DMS79 treated with DMSO at 0.1 percent for 48 hours (cell line): ENCODE data around the gene MED25.

Experiments
- DNase-seq: peaks from one replicate; lab custom pipeline; 2025; lab: John Stamatoyannopoulos, UW

MED25 gene

DNA sequence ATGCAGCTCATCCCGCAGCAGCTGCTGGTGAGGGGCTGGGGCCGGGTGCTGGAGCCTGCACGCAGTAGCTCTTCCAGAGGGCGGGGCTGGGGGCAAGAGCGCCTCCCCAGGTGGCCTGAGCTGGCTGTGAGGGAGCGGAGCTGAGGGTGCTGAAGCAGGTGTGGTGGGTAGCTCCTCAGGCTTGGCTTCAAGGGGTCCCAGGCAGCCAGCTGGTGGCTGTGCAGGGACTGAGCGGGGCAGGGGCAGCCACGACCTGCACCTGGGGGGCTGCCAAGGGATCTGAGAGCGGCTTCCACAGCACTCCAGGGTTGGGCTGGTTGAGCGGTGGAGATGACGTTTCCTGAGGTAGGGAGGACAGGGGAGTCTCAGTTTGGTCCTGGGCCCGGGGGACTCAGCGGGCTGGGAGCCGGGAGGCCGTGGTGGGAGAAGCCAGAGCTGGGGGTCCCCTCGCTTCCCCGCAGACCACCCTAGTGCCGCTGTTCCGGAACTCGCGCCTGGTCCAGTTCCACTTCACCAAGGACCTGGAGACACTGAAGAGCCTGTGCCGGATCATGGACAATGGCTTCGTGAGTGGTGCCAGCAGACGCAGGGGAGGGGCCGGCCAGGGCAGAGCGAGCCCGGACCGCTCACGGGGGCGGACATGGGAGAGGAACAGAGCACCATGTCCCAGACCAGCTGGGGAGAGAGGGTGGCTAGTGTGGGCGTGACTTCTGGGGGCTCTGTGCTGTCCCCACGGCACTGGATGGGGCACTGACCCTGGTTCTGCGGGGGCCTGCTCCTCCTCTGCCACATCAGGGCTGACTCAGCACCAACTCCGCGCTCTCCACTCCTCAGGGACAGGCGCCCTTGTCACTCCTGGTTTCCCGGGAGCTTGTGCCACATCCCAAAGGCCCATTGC lies 40.2 kb downstream of the MED25 start:
- no peak for DNase-seq

GRCh38 chr19:49859682-49860335 lies 41.7 kb downstream of the MED25 start:
- DNase-seq, result no peak

DNA sequence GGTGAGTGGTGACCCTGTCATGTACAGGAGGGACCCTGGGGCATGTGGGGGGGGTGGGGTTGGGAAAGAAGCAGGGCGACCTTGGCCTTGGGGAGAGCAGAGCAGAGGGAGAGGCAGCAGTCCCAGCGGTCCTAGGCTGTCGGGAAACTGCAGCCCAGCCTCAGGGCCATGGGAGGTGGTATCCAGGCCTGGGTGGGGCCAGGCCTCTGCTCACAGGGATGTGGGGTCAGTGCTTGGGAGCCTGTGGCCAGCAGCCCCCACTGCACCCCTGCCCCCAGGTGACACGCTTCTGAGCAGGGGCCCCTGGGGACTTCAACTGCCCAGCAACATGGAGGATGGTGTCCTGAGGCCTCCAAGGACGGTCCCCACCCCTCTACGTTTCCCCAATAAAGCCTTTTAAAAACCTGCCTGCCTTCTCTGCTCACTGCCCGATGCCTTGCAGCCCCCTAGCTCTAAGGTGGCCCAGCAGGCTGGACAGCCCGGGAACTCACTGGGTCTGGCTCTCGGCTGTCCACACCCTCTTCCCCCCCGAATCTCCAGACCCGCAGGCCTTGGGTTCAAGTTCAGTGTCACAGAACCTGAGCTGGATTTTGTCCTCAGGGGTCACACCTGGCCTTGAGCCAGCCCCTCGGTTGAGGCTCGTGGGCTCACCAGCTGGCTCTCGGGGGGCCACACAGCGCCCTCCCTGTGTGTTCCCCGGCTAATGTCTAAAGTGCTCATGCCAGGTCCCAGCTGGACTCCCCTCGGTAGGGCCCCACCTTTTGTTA lies 42.4 kb downstream of the MED25 start:
- no peak for DNase-seq

DNA sequence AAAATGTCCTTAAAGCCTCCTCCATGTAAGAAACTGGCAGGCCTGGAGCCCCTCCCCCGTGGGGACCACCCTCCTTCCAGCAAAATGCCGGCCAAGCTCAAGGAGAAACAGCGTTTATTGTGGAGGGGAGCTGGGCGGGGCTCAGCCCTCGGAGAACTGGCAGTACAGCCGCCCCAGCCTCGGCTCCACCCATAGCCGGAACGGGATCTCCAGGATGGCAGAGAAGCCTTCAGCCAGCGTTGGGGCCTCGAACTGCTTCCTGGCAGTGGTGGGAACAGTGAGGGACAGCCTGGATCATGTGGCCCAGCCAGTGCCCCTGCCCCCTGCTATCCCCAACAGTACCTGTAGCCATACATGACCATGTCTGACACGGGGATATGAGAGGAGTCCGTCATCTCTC lies 43.0 kb downstream of the MED25 start:
- no peak for DNase-seq

GRCh38 chr19:49861541-49862378 lies 43.7 kb downstream of the MED25 start:
- no peak for DNase-seq

GRCh38 chr19:49862391-49863253 lies 44.5 kb downstream of the MED25 start:
- no peak for DNase-seq

GRCh38 chr19:49863254-49863934 lies 45.3 kb downstream of the MED25 start:
- DNase-seq, result no peak

DNA sequence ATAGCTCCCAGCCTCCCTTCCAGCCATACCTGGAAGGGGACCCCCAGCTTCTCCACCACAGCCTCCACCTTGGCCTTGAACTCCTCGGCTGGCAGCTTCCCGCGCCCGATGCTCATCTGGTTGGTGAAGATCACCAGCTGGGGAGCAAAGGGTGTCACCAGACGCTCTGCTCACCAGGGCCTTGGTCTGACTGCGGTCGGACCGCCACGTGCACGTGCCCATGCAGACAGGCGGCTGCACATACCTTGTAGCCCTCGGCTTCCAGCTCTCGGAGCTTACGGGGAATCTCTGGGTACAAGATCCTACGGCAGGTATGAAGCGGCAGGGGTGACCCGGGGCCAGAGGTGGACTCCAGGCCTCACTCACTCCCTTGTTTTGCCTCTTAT lies 45.8 kb downstream of the MED25 start:
- DNase-seq, result no peak

- DNase-seq, result no peak
Measured at GRCh38 chr19:49864890-49865289, 46.8 kb downstream of the MED25 start.

- peak; percentile 91 for DNase-seq
Measured at GRCh38 chr19:49866933-49867782, 49.1 kb downstream of the MED25 start, which contains the start of gene PNKP. Gene PNKP, minus strand, starts transcription at chr19:49867576. Its CDS starts 372 bp downstream, at chr19:49867204.

- no peak for DNase-seq
Measured at GRCh38 chr19:49869009-49869483, 51.0 kb downstream of the MED25 start.

DNA sequence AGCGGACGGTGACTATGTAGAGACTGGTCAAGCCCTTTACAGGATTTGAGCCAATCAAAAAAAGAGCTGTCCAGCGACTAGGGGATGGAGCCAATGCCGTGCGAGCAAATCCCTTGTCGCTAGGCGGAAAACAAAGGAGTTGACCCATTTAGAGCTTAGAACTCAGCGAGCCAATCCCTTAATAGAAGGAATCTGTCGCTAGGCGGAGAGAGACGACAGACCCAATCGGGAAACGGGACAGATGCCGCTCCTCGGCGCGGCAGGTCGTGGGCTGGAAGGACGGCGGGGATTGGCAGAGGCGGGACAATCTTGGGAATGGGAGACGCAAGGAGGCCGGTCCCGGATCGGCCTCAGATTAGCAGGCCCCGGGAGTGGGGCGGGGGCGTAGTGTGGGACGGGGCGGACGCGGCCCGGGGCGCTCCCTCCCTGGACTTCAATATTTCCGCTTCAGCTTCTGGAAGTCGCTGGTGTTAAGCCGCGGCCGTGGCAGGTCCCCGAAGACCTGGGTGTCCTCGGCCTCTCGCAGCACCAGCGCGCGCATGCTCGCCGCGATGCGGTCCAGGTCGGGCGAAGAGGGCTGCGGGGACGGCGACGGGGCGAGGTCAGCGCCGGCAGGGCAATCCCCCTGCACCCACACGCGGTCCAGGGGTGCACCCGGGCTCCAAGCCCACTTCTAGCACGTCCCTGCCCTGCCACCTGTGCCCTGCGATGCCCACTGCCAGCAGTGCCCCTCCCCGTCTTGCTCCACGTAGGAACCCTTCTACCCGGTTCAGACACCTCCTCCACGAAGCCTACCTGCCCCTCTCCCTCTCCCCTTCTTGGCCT lies 51.6 kb downstream of the MED25 start:
- peak; percentile 99 for DNase-seq

- DNase-seq, result no peak
Measured at GRCh38 chr19:49870309-49870901, 52.3 kb downstream of the MED25 start.

GRCh38 chr19:49871349-49871985 lies 53.4 kb downstream of the MED25 start:
- no peak for DNase-seq

DNA sequence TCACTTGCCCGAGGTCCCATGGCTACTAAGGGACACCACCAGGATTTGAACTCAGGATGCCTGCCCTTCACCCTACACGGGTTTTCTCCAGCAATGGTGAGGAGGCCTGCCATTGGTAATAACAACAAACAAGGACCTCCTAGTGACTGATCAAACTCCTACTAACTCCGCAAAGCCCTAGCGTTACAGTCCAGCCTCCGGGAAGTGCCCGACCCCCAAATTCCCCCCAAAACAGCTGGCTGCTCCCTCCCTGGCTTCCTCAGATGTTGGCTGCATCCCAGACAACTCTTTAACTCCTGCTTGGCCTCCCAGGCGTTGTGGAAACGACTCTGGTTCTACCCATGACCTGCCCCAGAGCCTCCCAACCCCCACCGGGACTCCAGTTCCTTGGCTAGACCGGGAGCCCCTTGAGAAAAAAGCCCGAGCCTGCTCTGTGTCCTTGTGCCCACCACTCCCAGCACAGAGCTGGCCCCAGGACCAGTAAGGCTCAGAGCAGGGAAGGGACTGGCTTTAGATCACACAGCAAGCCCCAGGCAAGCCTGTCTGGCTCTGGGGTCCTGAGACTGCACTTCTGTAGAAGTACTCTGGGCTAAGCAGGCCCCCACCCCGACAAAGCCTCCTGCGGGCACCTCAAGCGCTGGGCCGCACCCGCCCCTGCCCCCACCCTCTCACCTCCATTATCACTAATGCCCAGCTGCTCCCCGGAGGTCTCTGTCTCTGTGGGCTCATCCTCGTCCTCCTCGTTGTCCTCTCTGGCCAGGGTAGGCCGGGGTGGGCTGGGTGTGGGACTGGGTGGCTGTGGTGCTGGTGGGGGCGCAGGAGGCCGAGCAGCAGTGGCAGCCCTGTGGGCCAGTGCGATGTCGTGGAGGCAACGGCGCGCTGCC lies 54.4 kb downstream of the MED25 start:
- DNase-seq, result no peak

- DNase-seq, result no peak
Measured at GRCh38 chr19:49873129-49873521, 55.0 kb downstream of the MED25 start.
